MCF 10A (cell line): Measurements from ENCODE around the gene MATK. TPM values are rescaled to one million over a fixed set of nuclear protein-coding genes. Genes with fewer than 3 reads are reported as not detected.
"Not testable (repeated sequence)": the region's sequence is repeated elsewhere in the genome, so short reads cannot be mapped to it uniquely, and the experiment has no call there.

Experiments
- BruUV-seq: library from RNA; stranded (reverse); fragments of 400-500 nt; replicated peaks from 2 replicates; lab custom pipeline; 2021; lab: Mats Ljungman, UMichigan
- CTCF ChIA-PET: fragments of 300-600 bp; sonication (Branson Sonifier 250); formaldehyde crosslinking; extraction: SDS; loops from one replicate; lab custom pipeline; 2021; ENCODE audit warnings: antibody characterized with exemption, inconsistent platforms; lab: Yijun Ruan, JAX
- POLR2A ChIA-PET: fragments of 300-600, 350-650 bp; sonication (Branson Sonifier 250); formaldehyde crosslinking; extraction: SDS; loops from one replicate; lab custom pipeline; 2020; ENCODE audit warnings: antibody characterized with exemption, inconsistent platforms; lab: Yijun Ruan, JAX
- DNase-seq: peaks from one replicate; pipeline ENCODE4 v3.0.0-alpha.2; 2018; ENCODE audit not compliant: unreplicated experiment
- H3K27ac Mint-ChIP-seq: one replicate; pipeline ENCODE4 v1.8.0; 2022; ENCODE audit warnings: mild to moderate bottlenecking, low read depth, mixed read lengths; ENCODE audit not compliant: unreplicated experiment
- H3K27me3 Mint-ChIP-seq: one replicate; pipeline ENCODE4 v1.8.0; 2022; ENCODE audit warnings: mixed read lengths; ENCODE audit not compliant: insufficient read depth, unreplicated experiment
- H3K36me3 Mint-ChIP-seq: one replicate; pipeline ENCODE4 v1.8.0; 2022; ENCODE audit warnings: mild to moderate bottlenecking, moderate library complexity, mixed read lengths; ENCODE audit not compliant: insufficient read depth, unreplicated experiment
- H3K4me1 Mint-ChIP-seq: one replicate; pipeline ENCODE4 v1.8.0; 2022; ENCODE audit warnings: mixed read lengths; ENCODE audit not compliant: insufficient read depth, unreplicated experiment
- H3K4me3 Mint-ChIP-seq: one replicate; pipeline ENCODE4 v1.8.0; 2022; ENCODE audit warnings: mild to moderate bottlenecking, moderate library complexity, mixed read lengths; ENCODE audit not compliant: unreplicated experiment
- H3K9me3 Mint-ChIP-seq: one replicate; pipeline ENCODE4 v1.8.0; 2022; ENCODE audit warnings: mixed read lengths; ENCODE audit not compliant: unreplicated experiment
- CTCF ChIP-seq: fragments of 200-600 bp; IDR thresholded peaks from one replicate; pipeline ENCODE4 v1.8.0; 2022; ENCODE audit warnings: antibody characterized with exemption, mild to moderate bottlenecking; ENCODE audit not compliant: unreplicated experiment
- intact Hi-C: fragments of 100-400 bp; cut with micrococcal nuclease; formaldehyde crosslinking; loops from 2 replicates; pipeline ENCODE4 v1.14.1; 2022
- total RNA-seq: library from RNA; stranded (reverse); gene quantifications from 2 replicates; pipeline ENCODE4 v1.2.3, GENCODE V29; 2022

MATK gene
- total RNA-seq, 1 experiment from 2014 or later: not detected

- Mint-ChIP-seq H3K27me3 (no peaks in the 10 kb centered on the region), H3K4me3 (no peak overlapping the region), H3K27ac (peak overlapping the region; percentile 42), H3K36me3 (peaks cover 14% of the 10 kb centered on the region), H3K9me3 (no peaks in the 10 kb centered on the region), H3K4me1 (no peaks in the 10 kb centered on the region)
- DNase-seq: no peak
- intact Hi-C loops: loop anchor here (10.0 kb wide), 1 partner anchor 56 kb away; no protein-coding TSS in a partner anchor
- TF ChIP-seq CTCF: no peak
- CTCF ChIA-PET: no interaction called here
- POLR2A ChIA-PET: interaction anchor here (0.8 kb wide), 1 partner anchor 89 kb away, joined by 3 read pairs; no protein-coding TSS in a partner anchor
- BruUV-seq: no TSS peak
Measured at GRCh38 chr19:3768748-3769099, 17.5 kb downstream of the MATK start.

GRCh38 chr19:3768015-3768747 is 18.0 kb downstream of the MATK start:
- H3K9me3 Mint-ChIP-seq: no peaks in the 10 kb centered on the region
- no peak overlapping the region for H3K27ac Mint-ChIP-seq
- CTCF ChIA-PET: interaction anchor here (0.7 kb wide), 1 partner anchor 200 kb away, joined by 3 read pairs; no protein-coding TSS in a partner anchor
- no peak for DNase-seq
- POLR2A ChIA-PET: interaction anchor here (0.8 kb wide), 1 partner anchor 89 kb away, joined by 3 read pairs; no protein-coding TSS in a partner anchor
- intact Hi-C loops: loop anchor here (10.0 kb wide), 1 partner anchor 57 kb away; no protein-coding TSS in a partner anchor
- TF ChIP-seq CTCF: no peak
- peaks cover 14% of the 10 kb centered on the region for H3K36me3 Mint-ChIP-seq
- H3K27me3 Mint-ChIP-seq: no peaks in the 10 kb centered on the region
- no peak overlapping the region for H3K4me3 Mint-ChIP-seq
- H3K4me1 Mint-ChIP-seq: no peaks in the 10 kb centered on the region
- BruUV-seq: no TSS peak

GRCh38 chr19:3767050-3767449 is 19.1 kb downstream of the MATK start:
- intact Hi-C loops: loop anchor here (10.0 kb wide), 1 partner anchor 58 kb away; no protein-coding TSS in a partner anchor
- Mint-ChIP-seq H3K4me3 (no peak overlapping the region), H3K9me3 (no peaks in the 10 kb centered on the region), H3K27ac (no peak overlapping the region), H3K27me3 (no peaks in the 10 kb centered on the region), H3K4me1 (no peaks in the 10 kb centered on the region), H3K36me3 (peaks cover 14% of the 10 kb centered on the region)
- CTCF ChIA-PET: interaction anchor here (0.6 kb wide), 1 partner anchor 475 kb away, joined by 3 read pairs; no protein-coding TSS in a partner anchor
- DNase-seq: no peak
- TF ChIP-seq CTCF: no peak
- no TSS peak for BruUV-seq
- POLR2A ChIA-PET: no interaction called here

- intact Hi-C loops: loop anchor here (10.0 kb wide), 1 partner anchor 58 kb away; no protein-coding TSS in a partner anchor
- Mint-ChIP-seq H3K4me3 (no peak overlapping the region), H3K27ac (no peak overlapping the region), H3K4me1 (peaks cover 5% of the 10 kb centered on the region), H3K36me3 (peaks cover 14% of the 10 kb centered on the region), H3K9me3 (no peaks in the 10 kb centered on the region), H3K27me3 (no peaks in the 10 kb centered on the region)
- no peak for TF ChIP-seq CTCF
- ChIA-PET POLR2A (no interaction called here), CTCF (interaction anchor here (0.6 kb wide), 1 partner anchor 474 kb away, joined by 3 read pairs; no protein-coding TSS in a partner anchor)
- no TSS peak for BruUV-seq
- no peak for DNase-seq
Measured at GRCh38 chr19:3766520-3766919, 19.7 kb downstream of the MATK start.

- DNase-seq, POLR2A ChIA-PET, BruUV-seq, H3K27me3 Mint-ChIP-seq, H3K4me3 Mint-ChIP-seq, H3K27ac Mint-ChIP-seq, H3K4me1 Mint-ChIP-seq, H3K9me3 Mint-ChIP-seq, CTCF ChIA-PET: not testable (repeated sequence)
- H3K36me3 Mint-ChIP-seq: peaks cover 20% of the 10 kb centered on the region
- intact Hi-C loops: loop anchor here (10.0 kb wide), 1 partner anchor 59 kb away; no protein-coding TSS in a partner anchor
Measured at GRCh38 chr19:3765757-3766156, 20.4 kb downstream of the MATK start.
